Esophagus muscularis mucosa (tissue), 4 donors: ENCODE measurements around the gene ARFRP1. TPM values are rescaled to one million over a fixed set of nuclear protein-coding genes. Genes with fewer than 3 reads are reported as not detected.

ENCODE experiments used
- DNase-seq: peaks from one replicate; pipeline ENCODE4 v3.0.0-alpha.2; 2017; ENCODE audit errors: extremely low spot score
- H3K27ac ChIP-seq, 4 donors: fragments of 200-600 bp; sonication (generic); replicated peaks in 1 of 4; 1 replicate in 3 of 4; 2 replicates in 1 of 4; pipeline ENCODE4 v1.5.1; 2016 to 2019; ENCODE audit warnings: mild to moderate bottlenecking in 1 of 4
- H3K27me3 ChIP-seq, 4 donors: fragments of 200-600 bp; sonication (generic); one replicate each; pipeline versions ENCODE4 v1.5.1 to v1.6.0; 2016 to 2019
- H3K36me3 ChIP-seq, 4 donors: fragments of 200-600 bp; sonication (generic); one replicate each; pipeline ENCODE4 v1.5.1; 2016 to 2019
- H3K4me1 ChIP-seq, 4 donors: fragments of 200-600 bp; sonication (generic); one replicate each; pipeline ENCODE4 v1.5.1; 2016 to 2019
- H3K4me3 ChIP-seq, 4 donors: fragments of 200-600 bp; sonication (generic); 1 replicate in 2 of 4; 2 replicates in 2 of 4; pipeline ENCODE4 v1.5.1; 2016 to 2019; ENCODE audit warnings: mild to moderate bottlenecking in 4 of 4, moderate library complexity in 1 of 4
- H3K9me3 ChIP-seq, 4 donors: fragments of 200-600 bp; sonication (generic); 1 replicate in 3 of 4; 2 replicates in 1 of 4; pipeline ENCODE4 v1.5.1; 2016 to 2019
- CTCF ChIP-seq, 3 experiments: fragments of 200-600 bp in 2 of 3; fragments of 450-650 bp in 1 of 3; sonication (generic) in 2 of 3; IDR thresholded peaks; one replicate each; pipeline ENCODE4 v1.5.1; 2017 to 2019; ENCODE audit warnings: antibody characterized with exemption in 3 of 3, mild to moderate bottlenecking in 2 of 3, moderate library complexity in 1 of 3
- EP300 ChIP-seq: sonication (generic); formaldehyde crosslinking; IDR thresholded peaks from one replicate; pipeline ENCODE4 v1.6.1; 2017; ENCODE audit warnings: antibody characterized with exemption
- POLR2A ChIP-seq: fragments of 450-650 bp; IDR thresholded peaks from one replicate; pipeline ENCODE4 v1.6.1; 2017; ENCODE audit warnings: antibody characterized with exemption, moderate library complexity, mild to moderate bottlenecking, low read depth
- POLR2AphosphoS5 ChIP-seq, 2 donors: sonication (generic); formaldehyde crosslinking; IDR thresholded peaks; one replicate each; pipeline ENCODE4 v1.6.1; 2017; ENCODE audit warnings: antibody characterized with exemption in 2 of 2
- WGBS: methylation state at CpG from one replicate; pipeline ENCODE4 v1.1.5; 2018; 5-methylcytosine and 5-hydroxymethylcytosine counted together
- intact Hi-C: fragments of 100-400 bp; cut with DNase I; formaldehyde crosslinking; loops from one replicate; pipeline ENCODE4 v1.15.1; 2023
- total RNA-seq, 4 donors: library from RNA; depleted of rRNA; stranded (reverse); fragments of >200 nt; gene quantifications; one replicate each; pipeline versions ENCODE4 v1.1.0 to v1.2.1, GENCODE V29; 2016

Gene ARFRP1
- total RNA-seq, 4 donors from 2014 or later, result 34.1 to 46.5 (median 44.6) TPM

DNA sequence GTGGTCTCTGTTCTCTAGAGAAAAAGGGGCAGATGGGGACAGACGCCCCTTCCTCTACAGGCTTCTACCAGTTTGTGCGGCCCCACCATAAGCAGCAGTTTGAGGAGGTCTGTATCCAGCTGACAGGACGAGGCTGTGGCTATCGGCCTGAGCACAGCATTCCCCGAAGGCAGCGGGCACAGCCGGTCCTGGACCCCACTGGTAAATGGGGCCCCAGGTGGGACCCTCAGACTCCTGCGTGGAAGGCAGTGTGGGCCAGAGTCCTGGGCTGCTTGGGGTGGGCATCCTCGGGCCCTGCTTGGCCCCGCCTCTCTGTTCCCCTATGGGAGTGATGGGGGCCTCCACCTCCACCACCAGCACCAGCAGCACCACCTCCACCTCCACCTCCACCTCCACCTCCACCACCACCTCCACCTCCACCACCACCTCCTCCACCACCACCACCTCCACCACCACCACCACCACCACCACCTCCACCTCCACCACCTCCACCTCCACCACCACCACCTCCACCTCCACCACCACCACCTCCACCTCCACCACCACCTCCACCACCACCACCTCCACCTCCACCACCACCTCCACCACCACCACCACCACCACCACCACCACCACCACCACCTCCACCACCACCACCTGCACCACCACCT, 14.6 kb downstream of the ARFRP1 start:
- Histone ChIP-seq H3K4me3 (no peak overlapping the region), H3K27ac (no peak overlapping the region), H3K27me3 (no peaks in the 10 kb centered on the region), H3K9me3 (no peaks in the 10 kb centered on the region), H3K36me3 (peaks cover 7 to 57% (median 32%) of the 10 kb centered on the region in 4 donors), H3K4me1 (peaks cover 43 to 66% (median 60%) of the 10 kb centered on the region in 4 donors)
- TF ChIP-seq POLR2AphosphoS5 (IDR thresholded peaks at IDR 0.05), result no peak
- TF ChIP-seq POLR2A, result no peak
- TF ChIP-seq CTCF (IDR thresholded peaks at IDR 0.05), result no peak
- intact Hi-C loops, result no loop called here
- 93% methylated on average over 5 of the region's 10 CpGs for WGBS
- DNase-seq, result no peak

DNA sequence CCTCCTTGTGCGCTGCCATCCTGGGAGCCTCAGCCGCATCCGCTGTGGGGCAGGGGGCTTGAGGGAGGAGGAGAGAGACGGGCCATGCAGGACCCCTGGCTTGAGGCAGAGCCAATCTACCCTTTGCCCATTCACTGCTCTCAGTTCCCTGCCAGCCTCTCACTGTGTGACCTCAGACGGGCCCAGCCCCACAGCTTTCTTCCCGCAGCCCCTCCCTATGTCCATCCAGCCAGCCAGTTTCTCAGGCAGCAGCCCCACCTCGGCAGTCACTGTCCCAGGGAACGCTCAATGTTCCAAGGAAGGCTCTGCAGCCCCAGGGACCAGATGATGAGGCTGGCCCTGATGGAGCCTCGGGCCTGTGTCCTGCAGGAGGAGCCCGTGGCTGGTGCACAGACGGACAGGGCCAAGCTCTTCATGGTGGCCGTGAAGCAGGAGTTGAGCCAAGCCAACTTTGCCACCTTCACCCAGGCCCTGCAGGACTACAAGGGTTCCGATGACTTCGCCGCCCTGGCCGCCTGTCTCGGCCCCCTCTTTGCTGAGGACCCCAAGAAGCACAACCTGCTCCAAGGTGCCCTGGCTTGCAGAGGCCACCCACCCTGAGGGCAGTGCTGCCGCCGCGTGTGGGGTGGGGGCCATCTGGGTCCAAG, 15.2 kb downstream of the ARFRP1 start:
- Histone ChIP-seq H3K27me3 (no peaks in the 10 kb centered on the region), H3K36me3 (peaks cover 7 to 51% (median 32%) of the 10 kb centered on the region in 4 donors), H3K4me1 (peaks cover 43 to 66% (median 60%) of the 10 kb centered on the region in 4 donors), H3K4me3 (no peak overlapping the region), H3K27ac (peak overlapping the region in 3 of 4 donors; percentile 32 to 55 (median 42)), H3K9me3 (no peaks in the 10 kb centered on the region)
- 64% methylated on average over 17 of the region's 20 CpGs for WGBS
- intact Hi-C loops, result no loop called here
- no peak for DNase-seq
- TF ChIP-seq POLR2AphosphoS5 (IDR thresholded peaks at IDR 0.05), result peak in 1 of 2 donors; percentile 3
- TF ChIP-seq POLR2A, result no peak
- no peak for TF ChIP-seq EP300
- no peak for TF ChIP-seq CTCF (IDR thresholded peaks at IDR 0.05)

- no peak for DNase-seq
- Histone ChIP-seq H3K27ac (peak overlapping the region in 3 of 4 donors; percentile 32 to 55 (median 42)), H3K4me1 (peaks cover 43 to 66% (median 60%) of the 10 kb centered on the region in 4 donors), H3K36me3 (peaks cover 7 to 45% (median 32%) of the 10 kb centered on the region in 4 donors), H3K4me3 (no peak overlapping the region), H3K9me3 (no peaks in the 10 kb centered on the region), H3K27me3 (no peaks in the 10 kb centered on the region)
- intact Hi-C loops, result no loop called here
- WGBS, result 83% methylated on average over 16 of the region's 21 CpGs
- TF ChIP-seq EP300, result no peak
- TF ChIP-seq POLR2A, result no peak
- no peak for TF ChIP-seq POLR2AphosphoS5 (IDR thresholded peaks at IDR 0.05)
- TF ChIP-seq CTCF (IDR thresholded peaks at IDR 0.05), result no peak
Observed at GRCh38 chr20:63691711-63692435, 15.9 kb downstream of the ARFRP1 start.

GRCh38 chr20:63690898-63691710, 16.7 kb downstream of the ARFRP1 start:
- no peak for DNase-seq
- H3K9me3 ChIP-seq, result no peaks in the 10 kb centered on the region
- 87% methylated on average over 12 of the region's 24 CpGs for WGBS
- no peaks in the 10 kb centered on the region for H3K27me3 ChIP-seq
- peaks cover 43 to 66% (median 60%) of the 10 kb centered on the region in 4 donors for H3K4me1 ChIP-seq
- intact Hi-C loops, result no loop called here
- H3K27ac ChIP-seq, result peak overlapping the region in 3 of 4 donors; percentile 32 to 55 (median 42)
- TF ChIP-seq CTCF (IDR thresholded peaks at IDR 0.05) (no peak), POLR2AphosphoS5 (IDR thresholded peaks at IDR 0.05) (peak in 1 of 2 donors; percentile 10)
- H3K4me3 ChIP-seq, result no peak overlapping the region
- H3K36me3 ChIP-seq, result peaks cover 7 to 38% (median 32%) of the 10 kb centered on the region in 4 donors
